ENCODE data around the gene FGF12. TPM values are rescaled to one million over a fixed set of nuclear protein-coding genes. Genes with fewer than 3 reads are reported as not detected.

FGF12 gene
- polyA plus RNA-seq, 2 of the 4 experiments (the other 2 are of a cell fraction), result 0.63 to 1.1 TPM

DNA sequence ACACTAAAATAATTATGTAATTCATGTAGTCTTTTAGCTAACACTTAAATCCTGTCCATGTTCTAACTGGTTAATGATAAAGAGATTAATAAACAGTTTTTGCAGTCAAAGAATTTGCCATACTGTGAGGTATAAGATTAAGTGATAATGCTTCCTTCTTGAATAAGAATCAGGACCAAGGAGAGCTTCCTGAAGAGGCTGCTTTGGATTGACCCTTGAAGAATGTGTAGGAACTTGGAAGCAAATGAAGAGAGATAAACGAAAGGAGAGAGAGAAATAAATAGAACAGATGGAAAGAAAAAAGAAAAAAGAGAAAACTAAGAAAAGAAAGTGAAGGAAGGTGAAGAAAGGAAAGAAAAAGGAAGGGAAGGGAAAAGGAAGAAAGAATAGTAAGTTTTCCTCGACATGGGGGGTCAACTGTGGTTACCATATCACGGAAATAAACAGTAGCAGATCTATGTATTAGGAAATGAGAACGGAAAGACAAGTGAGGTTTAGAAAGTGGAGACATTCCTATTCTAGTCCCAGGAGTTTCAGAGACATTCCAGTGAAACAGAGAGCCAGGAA is 539.8 kb downstream of the FGF12 start:
- Histone ChIP-seq H3K4me1 (no peaks in the 10 kb centered on the region), H3K9me3 (no peaks in the 10 kb centered on the region), H3K4me2 (peak overlapping the region; percentile 67), H3K4me3 (no peak overlapping the region), H3K27ac (no peak overlapping the region)
- FAIRE-seq, result no peak
- 2% methylated on average over 4 of the region's 4 CpGs for WGBS (ENCODE audit: missing lambda C conversion rate)
- ChIA-PET POLR2A (no interaction called here), CTCF (interaction anchor here (0.6 to 3.3 kb wide), 2 partner anchors 234 to 257 kb away, joined by 3 to 21 read pairs; no protein-coding TSS in a partner anchor)
- no peak for DNase-seq (ENCODE audit: low read depth in 1 of 2, low spot score in 1 of 2)
- no peak for TF ChIP-seq ESRRA (IDR thresholded peaks at IDR 0.05; ENCODE audit: borderline replicate concordance, low read length)
- peak; percentile 68; the same call in 1 of the 2 replicates for TF ChIP-seq REST (IDR thresholded peaks at IDR 0.05)
- ATAC-seq, result no peak

DNA sequence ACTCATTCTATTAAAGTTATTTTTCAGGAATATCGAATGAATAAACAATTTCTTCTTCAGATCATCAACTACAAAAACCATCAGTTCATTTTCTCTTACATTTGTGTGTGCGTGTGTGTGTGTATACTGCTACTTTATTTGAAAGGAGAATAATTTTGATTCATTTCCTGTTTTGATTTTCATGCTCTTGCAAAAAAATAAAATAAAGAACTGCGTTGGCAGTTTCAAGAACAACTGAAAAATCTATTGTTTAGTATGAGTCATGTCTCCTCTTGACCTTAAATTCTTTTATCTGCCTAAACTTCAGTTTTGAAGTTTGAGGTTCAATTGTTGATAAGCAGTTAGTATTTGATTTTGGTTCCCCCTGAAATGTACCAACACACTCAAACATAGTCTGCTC is 540.8 kb downstream of the FGF12 start:
- no peak for ATAC-seq
- no peaks in the 10 kb centered on the region for H3K9me3 ChIP-seq
- H3K27ac ChIP-seq, result no peak overlapping the region
- ChIA-PET POLR2A (no interaction called here), CTCF (no interaction called here)
- no peaks in the 10 kb centered on the region for H3K4me1 ChIP-seq
- H3K4me3 ChIP-seq, result no peak overlapping the region
- 28% methylated on average over 3 of the region's 3 CpGs for WGBS (ENCODE audit: missing lambda C conversion rate)
- no peak for FAIRE-seq
- no peak for DNase-seq (ENCODE audit: low read depth in 1 of 2, low spot score in 1 of 2)
- no peak overlapping the region for H3K4me2 ChIP-seq
- no peak for TF ChIP-seq HDAC2 (IDR thresholded peaks at IDR 0.05)
- no peak for TF ChIP-seq MAX (IDR thresholded peaks at IDR 0.05)
- TF ChIP-seq, protein P1, sequence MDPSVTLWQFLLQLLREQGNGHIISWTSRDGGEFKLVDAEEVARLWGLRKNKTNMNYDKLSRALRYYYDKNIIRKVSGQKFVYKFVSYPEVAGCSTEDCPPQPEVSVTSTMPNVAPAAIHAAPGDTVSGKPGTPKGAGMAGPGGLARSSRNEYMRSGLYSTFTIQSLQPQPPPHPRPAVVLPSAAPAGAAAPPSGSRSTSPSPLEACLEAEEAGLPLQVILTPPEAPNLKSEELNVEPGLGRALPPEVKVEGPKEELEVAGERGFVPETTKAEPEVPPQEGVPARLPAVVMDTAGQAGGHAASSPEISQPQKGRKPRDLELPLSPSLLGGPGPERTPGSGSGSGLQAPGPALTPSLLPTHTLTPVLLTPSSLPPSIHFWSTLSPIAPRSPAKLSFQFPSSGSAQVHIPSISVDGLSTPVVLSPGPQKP (IDR thresholded peaks at IDR 0.05; ENCODE audit: low read depth, low read length), result no peak
- no peak for TF ChIP-seq RFX5 (IDR thresholded peaks at IDR 0.05)
- no peak for TF ChIP-seq TP53 (CRISPR knock-in tag; IDR thresholded peaks at IDR 0.05)
- TF ChIP-seq, protein P2, sequence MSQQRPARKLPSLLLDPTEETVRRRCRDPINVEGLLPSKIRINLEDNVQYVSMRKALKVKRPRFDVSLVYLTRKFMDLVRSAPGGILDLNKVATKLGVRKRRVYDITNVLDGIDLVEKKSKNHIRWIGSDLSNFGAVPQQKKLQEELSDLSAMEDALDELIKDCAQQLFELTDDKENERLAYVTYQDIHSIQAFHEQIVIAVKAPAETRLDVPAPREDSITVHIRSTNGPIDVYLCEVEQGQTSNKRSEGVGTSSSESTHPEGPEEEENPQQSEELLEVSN (IDR thresholded peaks at IDR 0.05; ENCODE audit: borderline replicate concordance, low read depth), result no peak
- no peak for TF ChIP-seq ZFP36 (IDR thresholded peaks at IDR 0.05; ENCODE audit: borderline replicate concordance, partially characterized antibody)
- no peak for TF ChIP-seq NFE2L2 (conservative IDR thresholded peaks at IDR 0.05; ENCODE audit: low read length)
- TF ChIP-seq SMC3 (IDR thresholded peaks at IDR 0.05), result no peak
- TF ChIP-seq CBX2 (IDR thresholded peaks at IDR 0.05; ENCODE audit: borderline replicate concordance, low read depth), result no peak
- TF ChIP-seq ATOH8 (CRISPR knock-in tag; IDR thresholded peaks at IDR 0.05; ENCODE audit: low read depth), result no peak
- TF ChIP-seq KDM1A (IDR thresholded peaks at IDR 0.05; ENCODE audit: low read depth), result no peak
- TF ChIP-seq EHMT2 (IDR thresholded peaks at IDR 0.05; ENCODE audit: low read depth), result no peak

GRCh38 chr3:192186045-192186444 is 541.3 kb downstream of the FGF12 start:
- ChIA-PET POLR2A (no interaction called here), CTCF (interaction anchor here (0.7 kb wide), 1 partner anchor 259 kb away, joined by 3 read pairs; no protein-coding TSS in a partner anchor)
- Histone ChIP-seq H3K4me1 (no peaks in the 10 kb centered on the region), H3K4me3 (no peak overlapping the region), H3K4me2 (no peak overlapping the region), H3K27ac (no peak overlapping the region), H3K9me3 (no peaks in the 10 kb centered on the region)
- ATAC-seq, result no peak
- WGBS (ENCODE audit: missing lambda C conversion rate), result 29% methylated on average over 2 of the region's 2 CpGs
- FAIRE-seq, result no peak
- no peak for TF ChIP-seq BCL3 (IDR thresholded peaks at IDR 0.05)
- TF ChIP-seq ZSCAN20 (CRISPR knock-in tag; IDR thresholded peaks at IDR 0.05), result no peak
- TF ChIP-seq, protein P3, sequence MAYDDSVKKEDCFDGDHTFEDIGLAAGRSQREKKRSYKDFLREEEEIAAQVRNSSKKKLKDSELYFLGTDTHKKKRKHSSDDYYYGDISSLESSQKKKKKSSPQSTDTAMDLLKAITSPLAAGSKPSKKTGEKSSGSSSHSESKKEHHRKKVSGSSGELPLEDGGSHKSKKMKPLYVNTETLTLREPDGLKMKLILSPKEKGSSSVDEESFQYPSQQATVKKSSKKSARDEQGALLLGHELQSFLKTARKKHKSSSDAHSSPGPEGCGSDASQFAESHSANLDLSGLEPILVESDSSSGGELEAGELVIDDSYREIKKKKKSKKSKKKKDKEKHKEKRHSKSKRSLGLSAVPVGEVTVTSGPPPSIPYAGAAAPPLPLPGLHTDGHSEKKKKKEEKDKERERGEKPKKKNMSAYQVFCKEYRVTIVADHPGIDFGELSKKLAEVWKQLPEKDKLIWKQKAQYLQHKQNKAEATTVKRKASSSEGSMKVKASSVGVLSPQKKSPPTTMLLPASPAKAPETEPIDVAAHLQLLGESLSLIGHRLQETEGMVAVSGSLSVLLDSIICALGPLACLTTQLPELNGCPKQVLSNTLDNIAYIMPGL (CRISPR knock-in tag; IDR thresholded peaks at IDR 0.05; ENCODE audit: borderline replicate concordance), result no peak
- no peak for TF ChIP-seq GATA3 (IDR thresholded peaks at IDR 0.05; ENCODE audit: borderline replicate concordance)
- no peak for TF ChIP-seq MAX (IDR thresholded peaks at IDR 0.05)
- no peak for TF ChIP-seq FOSB (CRISPR knock-in tag; IDR thresholded peaks at IDR 0.05)
- no peak for TF ChIP-seq KDM1A (IDR thresholded peaks at IDR 0.05; ENCODE audit: low read depth)
- TF ChIP-seq SMC3 (IDR thresholded peaks at IDR 0.05), result no peak
- no peak for TF ChIP-seq NR3C1 (IDR thresholded peaks at IDR 0.05)
- TF ChIP-seq KDM5A (IDR thresholded peaks at IDR 0.05), result no peak
- no peak for DNase-seq (ENCODE audit: low read depth in 1 of 2, low spot score in 1 of 2)

Data from A549 (cell line).